ENCODE results near the gene MAPK10. TPM values are rescaled to one million over a fixed set of nuclear protein-coding genes. Genes with fewer than 3 reads are reported as not detected.

The MAPK10 gene
- total RNA-seq, 1 donor from 2014 or later, result 30.7 TPM

- no peak overlapping the region for H3K27ac ChIP-seq
- intact Hi-C loops (cut with DNase I), result no loop called here
- ATAC-seq, result no peak
- H3K27me3 ChIP-seq (ENCODE audit: low read depth), result no peaks in the 10 kb centered on the region
- TF ChIP-seq CTCF (IDR thresholded peaks at IDR 0.05), result no peak
- DNase-seq, result no peak
- H3K4me3 ChIP-seq, result no peak overlapping the region
- H3K9me3 ChIP-seq, result no peaks in the 10 kb centered on the region
- no peaks in the 10 kb centered on the region for H3K36me3 ChIP-seq
- no peaks in the 10 kb centered on the region for H3K4me1 ChIP-seq
Observed at GRCh38 chr4:86393749-86394148, 33.9 kb upstream of the MAPK10 start.

- H3K36me3 ChIP-seq, result no peaks in the 10 kb centered on the region
- DNase-seq (no peak), ATAC-seq (no peak)
- H3K9me3 ChIP-seq, result no peaks in the 10 kb centered on the region
- H3K27ac ChIP-seq, result no peak overlapping the region
- no peak overlapping the region for H3K4me3 ChIP-seq
- H3K27me3 ChIP-seq (ENCODE audit: low read depth), result no peaks in the 10 kb centered on the region
- TF ChIP-seq CTCF (IDR thresholded peaks at IDR 0.05), result no peak
- intact Hi-C loops (cut with DNase I), result no loop called here
- H3K4me1 ChIP-seq, result no peaks in the 10 kb centered on the region
Observed at GRCh38 chr4:86389664-86390063, 29.8 kb upstream of the MAPK10 start.

GRCh38 chr4:86388252-86388651, 28.4 kb upstream of the MAPK10 start:
- Histone ChIP-seq H3K9me3 (no peaks in the 10 kb centered on the region), H3K4me3 (no peak overlapping the region), H3K27ac (no peak overlapping the region), H3K36me3 (no peaks in the 10 kb centered on the region), H3K27me3 (ENCODE audit: low read depth) (no peaks in the 10 kb centered on the region), H3K4me1 (no peaks in the 10 kb centered on the region)
- DNase-seq, result no peak
- ATAC-seq, result no peak
- intact Hi-C loops (cut with DNase I), result no loop called here
- TF ChIP-seq CTCF (IDR thresholded peaks at IDR 0.05), result no peak

GRCh38 chr4:86386817-86387415, 27.1 kb upstream of the MAPK10 start:
- DNase-seq (no peak), ATAC-seq (no peak)
- intact Hi-C loops (cut with DNase I), result no loop called here
- no peaks in the 10 kb centered on the region for H3K4me1 ChIP-seq
- TF ChIP-seq CTCF (IDR thresholded peaks at IDR 0.05), result no peak
- H3K36me3 ChIP-seq, result no peaks in the 10 kb centered on the region
- H3K9me3 ChIP-seq, result no peaks in the 10 kb centered on the region
- H3K27me3 ChIP-seq (ENCODE audit: low read depth), result no peaks in the 10 kb centered on the region
- no peak overlapping the region for H3K4me3 ChIP-seq
- no peak overlapping the region for H3K27ac ChIP-seq

- no peak for ATAC-seq
- DNase-seq, result no peak
- intact Hi-C loops (cut with DNase I), result no loop called here
- H3K4me1 ChIP-seq, result no peaks in the 10 kb centered on the region
- no peak overlapping the region for H3K27ac ChIP-seq
- no peaks in the 10 kb centered on the region for H3K27me3 ChIP-seq (ENCODE audit: low read depth)
- H3K4me3 ChIP-seq, result no peak overlapping the region
- TF ChIP-seq CTCF (IDR thresholded peaks at IDR 0.05), result no peak
- H3K9me3 ChIP-seq, result no peaks in the 10 kb centered on the region
- no peaks in the 10 kb centered on the region for H3K36me3 ChIP-seq
Observed at GRCh38 chr4:86386201-86386600, 26.3 kb upstream of the MAPK10 start.

- Histone ChIP-seq H3K4me3 (no peak overlapping the region), H3K27me3 (ENCODE audit: low read depth) (no peaks in the 10 kb centered on the region), H3K27ac (no peak overlapping the region), H3K36me3 (no peaks in the 10 kb centered on the region), H3K4me1 (no peaks in the 10 kb centered on the region), H3K9me3 (no peaks in the 10 kb centered on the region)
- no peak for DNase-seq
- TF ChIP-seq CTCF (IDR thresholded peaks at IDR 0.05), result no peak
- ATAC-seq, result no peak
- intact Hi-C loops (cut with DNase I), result no loop called here
Observed at GRCh38 chr4:86381431-86381830, 21.6 kb upstream of the MAPK10 start.
